Endothelial cell of umbilical vein (primary cell): ENCODE results near the gene TMEM200B. TPM values are rescaled to one million over a fixed set of nuclear protein-coding genes. Genes with fewer than 3 reads are reported as not detected.
"Not testable (repeated sequence)": the region's sequence is repeated elsewhere in the genome, so short reads cannot be mapped to it uniquely, and the experiment has no call there.

Source experiments
- BruUV-seq: library from RNA; stranded (reverse); fragments of 400-500 nt; replicated peaks from 2 replicates; lab custom pipeline; 2021; lab: Mats Ljungman, UMichigan
- CTCF ChIA-PET: fragments of 300-600, 350-600 bp; sonication (Branson Sonifier 250); formaldehyde crosslinking; loops from one replicate; lab custom pipeline; 2021; ENCODE audit warnings: antibody characterized with exemption, inconsistent platforms; lab: Charles Lee
- POLR2A ChIA-PET: fragments of 300-600, 350-600 bp; sonication (Branson Sonifier 250); formaldehyde crosslinking; loops from one replicate; lab custom pipeline; 2021; ENCODE audit warnings: antibody characterized with exemption, inconsistent platforms; lab: Charles Lee
- DNase-seq: peaks from one replicate; pipeline ENCODE4 v3.0.0-alpha.2; 2011; ENCODE audit warnings: low read depth, low spot score
- FAIRE-seq: peaks from 2 replicates; lab custom pipeline; 2011; peaks lifted over from hg19 to GRCh38; lab: Jason Lieb, UNC
- H2AFZ ChIP-seq: 2 replicates; pipeline ENCODE4 v1.6.0; 2012; ENCODE audit warnings: low read depth, low read length, control low read depth, inconsistent platforms
- H3K27ac ChIP-seq: 2 replicates; pipeline ENCODE4 v1.5.1; 2011; ENCODE audit warnings: low read depth, mild to moderate bottlenecking, control low read depth, low read length, moderate library complexity; ENCODE audit not compliant: insufficient read depth
- H3K27me3 ChIP-seq, 2 experiments: 2 replicates each; pipeline versions ENCODE4 v1.6.0 to v1.6.1; 2011; ENCODE audit warnings: low read length in 2 of 2, mixed read lengths in 1 of 2; ENCODE audit not compliant: control insufficient read depth in 2 of 2, insufficient read depth in 2 of 2
- H3K36me3 ChIP-seq, 2 experiments: 2 replicates in 1 of 2; 3 replicates in 1 of 2; pipeline ENCODE4 v1.5.1; 2011; ENCODE audit warnings: low read length in 2 of 2, mild to moderate bottlenecking in 1 of 2, moderate library complexity in 1 of 2; ENCODE audit not compliant: control insufficient read depth in 2 of 2, insufficient read depth in 2 of 2; ENCODE audit errors: extremely low read depth in 1 of 2
- H3K4me1 ChIP-seq: 3 replicates; pipeline ENCODE4 v1.5.1; 2011; ENCODE audit warnings: mild to moderate bottlenecking, low read length; ENCODE audit not compliant: control insufficient read depth, insufficient read depth; ENCODE audit errors: extremely low read depth
- H3K4me2 ChIP-seq: 2 replicates; pipeline ENCODE4 v1.6.1; 2011; ENCODE audit warnings: low read length, control low read depth, mixed read lengths; ENCODE audit not compliant: insufficient read depth
- H3K4me3 ChIP-seq, 3 experiments: fragments of 200-600 bp in 1 of 3; sonication (generic), shearing (Covaris generic) in 1 of 3; replicated peaks in 1 of 3; 2 replicates each; pipeline ENCODE4 v1.5.1; 2011 to 2016; ENCODE audit warnings: control low read depth in 3 of 3, low read length in 3 of 3, mild to moderate bottlenecking in 2 of 3, inconsistent platforms in 1 of 3, low read depth in 1 of 3, moderate library complexity in 1 of 3; ENCODE audit not compliant: insufficient read depth in 1 of 3
- H3K79me2 ChIP-seq: 2 replicates; pipeline ENCODE4 v1.6.0; 2012; ENCODE audit warnings: low read length, inconsistent platforms; ENCODE audit not compliant: control insufficient read depth, insufficient read depth
- H3K9ac ChIP-seq: replicated peaks from 2 replicates; pipeline ENCODE3; 2011; ENCODE audit warnings: low read length, control low read depth; ENCODE audit not compliant: insufficient read depth; ENCODE audit errors: extremely low read depth
- H3K9me1 ChIP-seq: replicated peaks from 3 replicates; pipeline ENCODE4 v1.6.0; 2011; ENCODE audit warnings: mild to moderate bottlenecking, low read length; ENCODE audit not compliant: control insufficient read depth, insufficient read depth; ENCODE audit errors: extremely low read depth
- H3K9me3 ChIP-seq: replicated peaks from 2 replicates; pipeline ENCODE4 v1.5.1; 2012; ENCODE audit warnings: low read length, inconsistent platforms; ENCODE audit not compliant: control insufficient read depth, insufficient read depth
- H4K20me1 ChIP-seq: replicated peaks from 2 replicates; pipeline ENCODE3; 2011; ENCODE audit warnings: mild to moderate bottlenecking, low read length; ENCODE audit not compliant: control insufficient read depth, insufficient read depth; ENCODE audit errors: extremely low read depth
- EZH2 ChIP-seq: IDR thresholded peaks from 2 replicates; pipeline ENCODE4 v1.6.1; 2012; ENCODE audit warnings: borderline replicate concordance, low read depth, mild to moderate bottlenecking, moderate library complexity, low read length, inconsistent platforms; ENCODE audit not compliant: severe bottlenecking
- FOS ChIP-seq: IDR thresholded peaks from 2 replicates; pipeline ENCODE4 v1.6.1; 2011; ENCODE audit warnings: mild to moderate bottlenecking, low read length, moderate library complexity, borderline replicate concordance; ENCODE audit not compliant: insufficient read depth
- GATA2 ChIP-seq: IDR thresholded peaks from 2 replicates; pipeline ENCODE4 v1.7.0; 2011; ENCODE audit warnings: low read depth, mild to moderate bottlenecking, moderate library complexity, mixed read lengths, low read length; ENCODE audit not compliant: insufficient read length, insufficient read depth
- JUN ChIP-seq: IDR thresholded peaks from 2 replicates; pipeline ENCODE4 v1.6.1; 2011; ENCODE audit warnings: borderline replicate concordance, low read depth; ENCODE audit not compliant: insufficient read length, insufficient read depth
- MYC ChIP-seq: IDR thresholded peaks from one replicate; pipeline ENCODE4 v1.6.1; 2011; ENCODE audit warnings: mild to moderate bottlenecking, low read depth, low read length
- POLR2A ChIP-seq: IDR thresholded peaks from 2 replicates; pipeline ENCODE4 v1.6.1; 2012; ENCODE audit warnings: low read depth, mild to moderate bottlenecking, control low read depth, low read length
- POLR2AphosphoS5 ChIP-seq: IDR thresholded peaks from 2 replicates; pipeline ENCODE4 v1.6.1; 2012; ENCODE audit warnings: low read depth, mild to moderate bottlenecking, control low read depth, low read length, moderate library complexity; ENCODE audit not compliant: insufficient read depth
- dilution Hi-C: fragments of 300-500 bp; cut with MboI; formaldehyde crosslinking; loops from one replicate; pipeline ENCODE4 v1.15.0; 2019; ENCODE audit warnings: low sequenced_read_pairs; ENCODE audit not compliant: extremely low pct_ligation_motif_present
- intact Hi-C: fragments of 100-400 bp; cut with micrococcal nuclease; formaldehyde crosslinking; loops from one replicate; pipeline ENCODE4 v1.10.0; 2022
- polyA plus RNA-seq, 4 experiments: library from polyadenylated mRNA; depleted of rRNA in 3 of 4; stranded (reverse) in 3 of 4; unstranded in 1 of 4; fragments of >200 nt; gene quantifications; 2 replicates each; pipeline versions ENCODE4 v1.2.1 to v1.2.3, GENCODE V29; 2011 to 2012; ENCODE audit warnings: missing spikeins in 1 of 4
- total RNA-seq: library from RNA; stranded (reverse); gene quantifications from 2 replicates; pipeline ENCODE4 v1.2.3, GENCODE V29; 2021
- TF ChIP-seq, protein P1 (sequence below): IDR thresholded peaks from 2 replicates; pipeline ENCODE4 v1.6.1; 2011; ENCODE audit not compliant: insufficient read depth, insufficient read length
- TF ChIP-seq, protein P2 (sequence below), 2 donors: IDR thresholded peaks; 1 replicate in 1 of 2; 2 replicates in 1 of 2; pipeline ENCODE4 v1.5.1; 2011; ENCODE audit warnings: low read length in 2 of 2, mild to moderate bottlenecking in 2 of 2, moderate library complexity in 2 of 2, control low read depth in 1 of 2, inconsistent platforms in 1 of 2, low read depth in 1 of 2; ENCODE audit not compliant: insufficient read depth in 1 of 2; ENCODE audit errors: extremely low read depth in 1 of 2

The TMEM200B gene
- total and polyA plus RNA-seq, 2 donors (not counting 3 experiments of a cell fraction or from before 2014, with no cell fraction given), result 0.72 to 1.6 TPM

DNA sequence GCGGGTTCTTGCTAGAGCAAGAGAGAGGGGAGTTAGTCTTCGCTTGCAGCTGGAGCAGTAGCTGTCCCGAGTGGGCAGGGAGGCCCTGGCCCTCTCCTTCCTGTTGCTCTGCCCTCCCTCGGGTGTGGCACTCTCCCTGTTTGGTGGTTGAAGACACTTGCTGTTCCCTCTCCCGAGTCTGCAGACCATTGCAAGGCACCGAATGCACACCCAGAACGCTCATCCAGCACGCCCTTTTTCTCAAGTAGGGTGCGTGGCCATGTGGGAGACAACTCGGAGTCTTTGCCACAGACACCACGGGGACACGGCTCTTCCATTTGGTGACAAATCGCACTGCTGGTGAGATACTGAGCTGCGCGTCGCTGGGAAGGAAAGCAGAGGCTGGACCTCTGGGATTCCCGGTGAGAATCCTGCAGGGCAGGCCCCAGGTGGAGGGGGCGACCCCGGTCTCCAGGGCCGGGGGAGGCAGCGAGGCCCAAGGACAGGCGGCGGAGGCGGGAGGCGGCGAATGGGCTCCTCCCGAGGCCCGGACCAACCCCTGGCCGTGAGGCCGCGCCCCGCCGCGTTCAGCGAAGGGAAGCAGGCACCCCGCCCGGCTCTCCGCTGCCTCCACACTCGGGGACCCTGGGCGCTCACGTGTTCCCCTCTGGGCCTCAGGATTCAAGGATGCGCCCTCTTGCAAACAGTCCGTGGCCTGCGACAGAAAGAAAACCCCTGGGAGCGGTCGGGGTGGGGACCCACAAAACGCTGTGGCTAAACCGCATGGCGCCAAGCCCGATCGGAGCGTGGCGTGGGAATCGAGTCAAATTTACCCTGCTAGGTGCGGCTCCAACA, 10.4 kb upstream of the TMEM200B start:
- ChIA-PET POLR2A (interaction anchor here (0.7 to 1.0 kb wide), 2 partner anchors 10 to 48 kb away, joined by 3 read pairs; partner anchors contain the start of gene SRSF4), CTCF (interaction anchor here (0.6 to 1.4 kb wide), 5 partner anchors 9 to 101 kb away, joined by 3 to 9 read pairs (median 3); no protein-coding TSS in a partner anchor)
- H3K4me2 ChIP-seq, result peak overlapping the region; percentile 19
- no peaks in the 10 kb centered on the region for H3K4me1 ChIP-seq
- peak overlapping the region; percentile 29 for H2AFZ ChIP-seq
- dilution Hi-C loops (no loop called here), intact Hi-C loops (no loop called here)
- no peak overlapping the region for H3K4me3 ChIP-seq
- TF ChIP-seq FOS (no peak), POLR2AphosphoS5 (no peak), MYC (no peak), JUN (no peak), POLR2A (no peak), GATA2 (no peak), EZH2 (no peak)
- TF ChIP-seq, protein P1, sequence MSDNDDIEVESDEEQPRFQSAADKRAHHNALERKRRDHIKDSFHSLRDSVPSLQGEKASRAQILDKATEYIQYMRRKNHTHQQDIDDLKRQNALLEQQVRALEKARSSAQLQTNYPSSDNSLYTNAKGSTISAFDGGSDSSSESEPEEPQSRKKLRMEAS, result no peak
- TF ChIP-seq, protein P2, sequence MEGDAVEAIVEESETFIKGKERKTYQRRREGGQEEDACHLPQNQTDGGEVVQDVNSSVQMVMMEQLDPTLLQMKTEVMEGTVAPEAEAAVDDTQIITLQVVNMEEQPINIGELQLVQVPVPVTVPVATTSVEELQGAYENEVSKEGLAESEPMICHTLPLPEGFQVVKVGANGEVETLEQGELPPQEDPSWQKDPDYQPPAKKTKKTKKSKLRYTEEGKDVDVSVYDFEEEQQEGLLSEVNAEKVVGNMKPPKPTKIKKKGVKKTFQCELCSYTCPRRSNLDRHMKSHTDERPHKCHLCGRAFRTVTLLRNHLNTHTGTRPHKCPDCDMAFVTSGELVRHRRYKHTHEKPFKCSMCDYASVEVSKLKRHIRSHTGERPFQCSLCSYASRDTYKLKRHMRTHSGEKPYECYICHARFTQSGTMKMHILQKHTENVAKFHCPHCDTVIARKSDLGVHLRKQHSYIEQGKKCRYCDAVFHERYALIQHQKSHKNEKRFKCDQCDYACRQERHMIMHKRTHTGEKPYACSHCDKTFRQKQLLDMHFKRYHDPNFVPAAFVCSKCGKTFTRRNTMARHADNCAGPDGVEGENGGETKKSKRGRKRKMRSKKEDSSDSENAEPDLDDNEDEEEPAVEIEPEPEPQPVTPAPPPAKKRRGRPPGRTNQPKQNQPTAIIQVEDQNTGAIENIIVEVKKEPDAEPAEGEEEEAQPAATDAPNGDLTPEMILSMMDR (IDR thresholded peaks at IDR 0.05; ENCODE audit: extremely low read depth in 1 of 2, insufficient read depth in 1 of 2, low read depth in 1 of 2, low read length in 2 of 2), result no peak
- peaks cover 0 to 3% of the 10 kb centered on the region in 2 experiments for H3K27me3 ChIP-seq
- no peak for FAIRE-seq
- DNase-seq, result no peak
- no peaks in the 10 kb centered on the region for H4K20me1 ChIP-seq
- H3K79me2 ChIP-seq, result no peaks in the 10 kb centered on the region
- H3K9ac ChIP-seq, result no peak overlapping the region
- BruUV-seq, result no TSS peak
- no peak overlapping the region for H3K27ac ChIP-seq
- no peaks in the 10 kb centered on the region for H3K9me3 ChIP-seq
- no peaks in the 10 kb centered on the region for H3K36me3 ChIP-seq
- no peaks in the 10 kb centered on the region for H3K9me1 ChIP-seq

DNA sequence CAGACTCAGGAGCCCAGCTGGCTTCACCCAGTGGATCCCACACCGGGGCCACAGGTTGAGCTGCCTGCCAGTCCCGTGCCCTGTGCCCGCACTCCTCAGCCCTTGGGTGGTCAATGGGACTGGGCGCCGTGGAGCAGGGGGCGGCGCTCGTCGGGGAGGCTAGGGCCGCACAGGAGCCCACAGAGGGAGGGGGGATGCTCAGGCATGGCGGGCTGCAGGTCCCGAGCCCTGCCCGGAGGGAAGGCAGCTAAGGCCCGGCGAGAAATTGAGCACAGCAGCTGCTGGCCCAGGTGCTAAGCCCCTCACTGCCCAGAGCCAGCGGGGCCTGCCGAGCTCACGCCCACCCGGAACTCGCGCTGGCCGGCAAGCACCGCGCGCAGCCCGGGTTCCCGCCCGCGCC, 7.4 kb upstream of the TMEM200B start:
- dilution Hi-C loops, H3K27me3 ChIP-seq, FAIRE-seq, H3K4me3 ChIP-seq, H3K9ac ChIP-seq, intact Hi-C loops, H3K36me3 ChIP-seq, H3K4me2 ChIP-seq, BruUV-seq, DNase-seq, H3K79me2 ChIP-seq, H2AFZ ChIP-seq, H3K9me3 ChIP-seq, H4K20me1 ChIP-seq, H3K9me1 ChIP-seq, H3K4me1 ChIP-seq, H3K27ac ChIP-seq, POLR2A ChIA-PET: not testable (repeated sequence)
- CTCF ChIA-PET, result interaction anchor here (0.8 to 1.0 kb wide), 3 partner anchors 9 to 29 kb away, joined by 4 read pairs; no protein-coding TSS in a partner anchor
